ENCODE measurements around the gene PKN3. TPM values are rescaled to one million over a fixed set of nuclear protein-coding genes. Genes with fewer than 3 reads are reported as not detected.

The PKN3 gene
- total and polyA plus RNA-seq, 2 of the 13 experiments (the other 11 are each of a cell fraction or from before 2014, with no cell fraction given), result 10.5 to 13.2 TPM

GRCh38 chr9:128684325-128685199 lies 17.7 kb upstream of the PKN3 start (continued):
- TF ChIP-seq, protein P1, sequence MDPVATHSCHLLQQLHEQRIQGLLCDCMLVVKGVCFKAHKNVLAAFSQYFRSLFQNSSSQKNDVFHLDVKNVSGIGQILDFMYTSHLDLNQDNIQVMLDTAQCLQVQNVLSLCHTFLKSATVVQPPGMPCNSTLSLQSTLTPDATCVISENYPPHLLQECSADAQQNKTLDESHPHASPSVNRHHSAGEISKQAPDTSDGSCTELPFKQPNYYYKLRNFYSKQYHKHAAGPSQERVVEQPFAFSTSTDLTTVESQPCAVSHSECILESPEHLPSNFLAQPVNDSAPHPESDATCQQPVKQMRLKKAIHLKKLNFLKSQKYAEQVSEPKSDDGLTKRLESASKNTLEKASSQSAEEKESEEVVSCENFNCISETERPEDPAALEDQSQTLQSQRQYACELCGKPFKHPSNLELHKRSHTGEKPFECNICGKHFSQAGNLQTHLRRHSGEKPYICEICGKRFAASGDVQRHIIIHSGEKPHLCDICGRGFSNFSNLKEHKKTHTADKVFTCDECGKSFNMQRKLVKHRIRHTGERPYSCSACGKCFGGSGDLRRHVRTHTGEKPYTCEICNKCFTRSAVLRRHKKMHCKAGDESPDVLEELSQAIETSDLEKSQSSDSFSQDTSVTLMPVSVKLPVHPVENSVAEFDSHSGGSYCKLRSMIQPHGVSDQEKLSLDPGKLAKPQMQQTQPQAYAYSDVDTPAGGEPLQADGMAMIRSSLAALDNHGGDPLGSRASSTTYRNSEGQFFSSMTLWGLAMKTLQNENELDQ (CRISPR knock-in tag; IDR thresholded peaks at IDR 0.05; ENCODE audit: borderline replicate concordance), result no peak
- no peak for TF ChIP-seq JDP2 (CRISPR knock-in tag; IDR thresholded peaks at IDR 0.05; ENCODE audit: borderline replicate concordance)
- TF ChIP-seq SMARCC2 (IDR thresholded peaks at IDR 0.05), result no peak
- peak; percentile 43 to 78; a peak in 3 of 4 replicates for TF ChIP-seq POLR2A (IDR thresholded peaks at IDR 0.05; ENCODE audit: insufficient read depth in 1 of 2, low read depth in 2 of 2, low read length in 2 of 2)
- TF ChIP-seq TERF1 (CRISPR knock-in tag; IDR thresholded peaks at IDR 0.05), result no peak
- peak; percentile 49; the same call in 1 of the 2 replicates for TF ChIP-seq ETV5 (CRISPR knock-in tag; IDR thresholded peaks at IDR 0.05; ENCODE audit: borderline replicate concordance)
- no peak for TF ChIP-seq RBFOX2 (IDR thresholded peaks at IDR 0.05; ENCODE audit: low read depth, low read length)
- no peak for TF ChIP-seq ZNF709 (CRISPR knock-in tag; IDR thresholded peaks at IDR 0.05)
- TF ChIP-seq UBTF (CRISPR knock-in tag; IDR thresholded peaks at IDR 0.05), result 0 out of 2 replicates have a peak, but pooled peaks have one; percentile 20
- TF ChIP-seq SNAPC4 (CRISPR knock-in tag; IDR thresholded peaks at IDR 0.05), result peak; percentile 53; the same call in 1 of the 2 replicates
- TF ChIP-seq DBP (CRISPR knock-in tag; IDR thresholded peaks at IDR 0.05; ENCODE audit: not compliant biosample characterization), result no peak
- peak; percentile 64; the same call in 1 of the 2 replicates for TF ChIP-seq ZNF547 (CRISPR knock-in tag; IDR thresholded peaks at IDR 0.05)
- TF ChIP-seq ZNF331 (CRISPR knock-in tag; IDR thresholded peaks at IDR 0.05), result no peak; the same call in 1 of the 2 replicates
- no peak for TF ChIP-seq ZNF672 (CRISPR knock-in tag; IDR thresholded peaks at IDR 0.05)
- no peak for TF ChIP-seq CBFB (CRISPR knock-in tag; IDR thresholded peaks at IDR 0.05)
- no peak for TF ChIP-seq DNMT1 (CRISPR knock-in tag; IDR thresholded peaks at IDR 0.05)
- 0 out of 2 replicates have a peak, but pooled peaks have one; percentile 49 for TF ChIP-seq SP4 (CRISPR knock-in tag; IDR thresholded peaks at IDR 0.05)
